IMR-90 (cell line): ENCODE results near the gene METTL2B.
"Not testable (repeated sequence)": the region's sequence is repeated elsewhere in the genome, so short reads cannot be mapped to it uniquely, and the experiment has no call there.

Source experiments
- BHLHE40 ChIP-seq: fragments of 150-350 bp; IDR thresholded peaks from 2 replicates; pipeline ENCODE4 v1.6.1; 2016; ENCODE audit warnings: mild to moderate bottlenecking, low read depth, low read length
- CEBPB ChIP-seq: IDR thresholded peaks from 2 replicates; pipeline ENCODE4 v1.6.1; 2012; ENCODE audit warnings: low read depth, low read length, improper control_type of control experiment
- CHD1 ChIP-seq: IDR thresholded peaks from 2 replicates; pipeline ENCODE4 v1.6.1; 2012; ENCODE audit warnings: low read depth, low read length, improper control_type of control experiment
- FOS ChIP-seq: fragments of 150-350 bp; IDR thresholded peaks from 2 replicates; pipeline ENCODE4 v1.6.1; 2016; ENCODE audit warnings: low read depth, low read length
- MAZ ChIP-seq: IDR thresholded peaks from 2 replicates; pipeline ENCODE4 v1.6.1; 2012; ENCODE audit warnings: low read depth, mild to moderate bottlenecking, low read length, improper control_type of control experiment, moderate library complexity, borderline replicate concordance
- MXI1 ChIP-seq: IDR thresholded peaks from 2 replicates; pipeline ENCODE4 v1.6.1; 2012; ENCODE audit warnings: low read depth, mild to moderate bottlenecking, low read length, moderate library complexity, borderline replicate concordance
- NFE2L2 ChIP-seq: fragments of 150-350 bp; IDR thresholded peaks from 2 replicates; pipeline ENCODE4 v1.6.1; 2016; ENCODE audit warnings: low read depth, mild to moderate bottlenecking, low read length
- POLR2A ChIP-seq: IDR thresholded peaks from 2 replicates; pipeline ENCODE4 v1.6.1; 2012; ENCODE audit warnings: mild to moderate bottlenecking, low read depth, low read length
- RAD21 ChIP-seq: IDR thresholded peaks from 2 replicates; pipeline ENCODE4 v1.6.1; 2012; ENCODE audit warnings: low read length, improper control_type of control experiment
- RCOR1 ChIP-seq: IDR thresholded peaks from 2 replicates; pipeline ENCODE4 v1.6.1; 2012; ENCODE audit warnings: mild to moderate bottlenecking, low read length, improper control_type of control experiment; ENCODE audit not compliant: insufficient replicate concordance
- SMC3 ChIP-seq: fragments of 150-350 bp; IDR thresholded peaks from 2 replicates; pipeline ENCODE4 v1.6.1; 2016; ENCODE audit warnings: low read depth, mild to moderate bottlenecking, antibody characterized with exemption, low read length, moderate library complexity
- USF2 ChIP-seq: fragments of 150-350 bp; IDR thresholded peaks from 2 replicates; pipeline ENCODE4 v1.6.1; 2017; ENCODE audit warnings: mild to moderate bottlenecking, antibody characterized with exemption, low read length, low read depth
- TF ChIP-seq, protein P1 (sequence below): conservative IDR thresholded peaks from 2 replicates; pipeline ENCODE4 v1.5.1; 2012; ENCODE audit warnings: mild to moderate bottlenecking, low read depth, low read length, improper control_type of control experiment

- not testable (repeated sequence) for TF ChIP-seq NFE2L2, RAD21, POLR2A, MXI1, USF2, RCOR1, CHD1, CEBPB, BHLHE40, MAZ, FOS, SMC3
- TF ChIP-seq, protein P1, sequence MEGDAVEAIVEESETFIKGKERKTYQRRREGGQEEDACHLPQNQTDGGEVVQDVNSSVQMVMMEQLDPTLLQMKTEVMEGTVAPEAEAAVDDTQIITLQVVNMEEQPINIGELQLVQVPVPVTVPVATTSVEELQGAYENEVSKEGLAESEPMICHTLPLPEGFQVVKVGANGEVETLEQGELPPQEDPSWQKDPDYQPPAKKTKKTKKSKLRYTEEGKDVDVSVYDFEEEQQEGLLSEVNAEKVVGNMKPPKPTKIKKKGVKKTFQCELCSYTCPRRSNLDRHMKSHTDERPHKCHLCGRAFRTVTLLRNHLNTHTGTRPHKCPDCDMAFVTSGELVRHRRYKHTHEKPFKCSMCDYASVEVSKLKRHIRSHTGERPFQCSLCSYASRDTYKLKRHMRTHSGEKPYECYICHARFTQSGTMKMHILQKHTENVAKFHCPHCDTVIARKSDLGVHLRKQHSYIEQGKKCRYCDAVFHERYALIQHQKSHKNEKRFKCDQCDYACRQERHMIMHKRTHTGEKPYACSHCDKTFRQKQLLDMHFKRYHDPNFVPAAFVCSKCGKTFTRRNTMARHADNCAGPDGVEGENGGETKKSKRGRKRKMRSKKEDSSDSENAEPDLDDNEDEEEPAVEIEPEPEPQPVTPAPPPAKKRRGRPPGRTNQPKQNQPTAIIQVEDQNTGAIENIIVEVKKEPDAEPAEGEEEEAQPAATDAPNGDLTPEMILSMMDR = not testable (repeated sequence)
Observed at GRCh38 chr7:128532956-128533355, 56.4 kb downstream of the METTL2B start.
